ENCODE measurements around the gene TMEM89. TPM values are rescaled to one million over a fixed set of nuclear protein-coding genes. Genes with fewer than 3 reads are reported as not detected.

TMEM89 gene
- total RNA-seq, 1 donor from 2014 or later, result not detected

GRCh38 chr3:48648188-48648850 is 26.8 kb upstream of the TMEM89 start:
- intact Hi-C loops (cut with DNase I), result no loop called here
- Histone ChIP-seq H3K27ac (no peak overlapping the region), H3K27me3 (no peaks in the 10 kb centered on the region), H3K9me3 (no peaks in the 10 kb centered on the region), H3K4me3 (no peak overlapping the region), H3K4me1 (no peaks in the 10 kb centered on the region), H3K36me3 (no peaks in the 10 kb centered on the region)
- TF ChIP-seq CTCF (IDR thresholded peaks at IDR 0.05), result no peak
- DNase-seq (ENCODE audit: low spot score in 2 of 2), result no peak

- no peaks in the 10 kb centered on the region for H3K9me3 ChIP-seq
- no peak for TF ChIP-seq CTCF (IDR thresholded peaks at IDR 0.05)
Measured at GRCh38 chr3:48647714-48648113, 26.1 kb upstream of the TMEM89 start.

GRCh38 chr3:48644898-48645760 is 23.6 kb upstream of the TMEM89 start:
- H3K9me3 ChIP-seq, result no peaks in the 10 kb centered on the region
- no peak for TF ChIP-seq CTCF (IDR thresholded peaks at IDR 0.05)
- intact Hi-C loops (cut with DNase I), result no loop called here
- no peaks in the 10 kb centered on the region for H3K36me3 ChIP-seq
- H3K4me1 ChIP-seq, result no peaks in the 10 kb centered on the region
- no peak overlapping the region for H3K4me3 ChIP-seq
- no peak for DNase-seq (ENCODE audit: low spot score in 2 of 2)
- no peak overlapping the region for H3K27ac ChIP-seq
- no peaks in the 10 kb centered on the region for H3K27me3 ChIP-seq

More at GRCh38 chr3:48647714-48648113, 26.1 kb upstream of the TMEM89 start:
- no peaks in the 10 kb centered on the region for H3K36me3 ChIP-seq
- no peaks in the 10 kb centered on the region for H3K4me1 ChIP-seq
- DNase-seq (ENCODE audit: low spot score in 2 of 2), result no peak
- intact Hi-C loops (cut with DNase I), result no loop called here
- no peak overlapping the region for H3K27ac ChIP-seq
- no peak overlapping the region for H3K4me3 ChIP-seq
- no peaks in the 10 kb centered on the region for H3K27me3 ChIP-seq

- H3K36me3 ChIP-seq, result no peaks in the 10 kb centered on the region
- H3K27ac ChIP-seq, result no peak overlapping the region
- intact Hi-C loops (cut with DNase I), result no loop called here
- no peaks in the 10 kb centered on the region for H3K27me3 ChIP-seq
- H3K9me3 ChIP-seq, result no peaks in the 10 kb centered on the region
- no peak overlapping the region for H3K4me3 ChIP-seq
- no peaks in the 10 kb centered on the region for H3K4me1 ChIP-seq
- DNase-seq (ENCODE audit: low spot score in 2 of 2), result no peak
- TF ChIP-seq CTCF (IDR thresholded peaks at IDR 0.05), result no peak
Measured at GRCh38 chr3:48642605-48643004, 21.0 kb upstream of the TMEM89 start.

GRCh38 chr3:48641396-48641795 is 19.8 kb upstream of the TMEM89 start:
- DNase-seq (ENCODE audit: low spot score in 2 of 2), result no peak
- Histone ChIP-seq H3K9me3 (no peaks in the 10 kb centered on the region), H3K4me1 (no peaks in the 10 kb centered on the region), H3K27ac (no peak overlapping the region), H3K36me3 (no peaks in the 10 kb centered on the region), H3K27me3 (no peaks in the 10 kb centered on the region), H3K4me3 (no peak overlapping the region)
- no peak for TF ChIP-seq CTCF (IDR thresholded peaks at IDR 0.05)
- intact Hi-C loops (cut with DNase I), result no loop called here

All from ascending aorta (tissue), 2 donors.